Stimulated activated CD8-positive, alpha-beta memory T cell treated with anti-CD3 and anti-CD28 coated beads, Interleukin-7, amount 100 ng/mL, for 24 hours (primary cell): ENCODE measurements around the gene CCSER1.
"Not testable (repeated sequence)": the region's sequence is repeated elsewhere in the genome, so short reads cannot be mapped to it uniquely, and the experiment has no call there.

ENCODE experiments used
- DNase-seq: peaks from one replicate; pipeline ENCODE4 v3.0.0-alpha.2; 2020; ENCODE audit warnings: low read depth

The CCSER1 gene

GRCh38 chr4:91373546-91373945, 1246.4 kb downstream of the CCSER1 start:
- DNase-seq = no peak

GRCh38 chr4:91405431-91405830, 1278.2 kb downstream of the CCSER1 start:
- DNase-seq = not testable (repeated sequence)

GRCh38 chr4:91422011-91422410, 1294.8 kb downstream of the CCSER1 start:
- DNase-seq = no peak

GRCh38 chr4:91426725-91427124, 1299.5 kb downstream of the CCSER1 start:
- DNase-seq = no peak

GRCh38 chr4:91427171-91427570, 1300.0 kb downstream of the CCSER1 start:
- no peak for DNase-seq

- no peak for DNase-seq
Measured at GRCh38 chr4:91434631-91435030, 1307.4 kb downstream of the CCSER1 start.

GRCh38 chr4:91436556-91436955, 1309.4 kb downstream of the CCSER1 start:
- DNase-seq = no peak

- no peak for DNase-seq
Measured at GRCh38 chr4:91447168-91447567, 1320.0 kb downstream of the CCSER1 start.

- no peak for DNase-seq
Measured at GRCh38 chr4:91448668-91449330, 1321.6 kb downstream of the CCSER1 start.

- no peak for DNase-seq
Measured at GRCh38 chr4:91454111-91454510, 1326.9 kb downstream of the CCSER1 start.

GRCh38 chr4:91462566-91462965, 1335.4 kb downstream of the CCSER1 start:
- DNase-seq = not testable (repeated sequence)

GRCh38 chr4:91470671-91471070, 1343.5 kb downstream of the CCSER1 start:
- DNase-seq = no peak

- no peak for DNase-seq
Measured at GRCh38 chr4:91471280-91471679, 1344.1 kb downstream of the CCSER1 start.

- no peak for DNase-seq
Measured at GRCh38 chr4:91472046-91472445, 1344.9 kb downstream of the CCSER1 start.

GRCh38 chr4:91485415-91485814, 1358.2 kb downstream of the CCSER1 start:
- DNase-seq = no peak

- no peak for DNase-seq
Measured at GRCh38 chr4:91488946-91489345, 1361.8 kb downstream of the CCSER1 start.

- no peak for DNase-seq
Measured at GRCh38 chr4:91497892-91498291, 1370.7 kb downstream of the CCSER1 start.

GRCh38 chr4:91502365-91502764, 1375.2 kb downstream of the CCSER1 start:
- no peak for DNase-seq

- no peak for DNase-seq
Measured at GRCh38 chr4:91513326-91513725, 1386.1 kb downstream of the CCSER1 start.

- DNase-seq = no peak
Measured at GRCh38 chr4:91519155-91519554, 1392.0 kb downstream of the CCSER1 start.

- DNase-seq = no peak
Measured at GRCh38 chr4:91525621-91526020, 1398.4 kb downstream of the CCSER1 start.

- DNase-seq = no peak
Measured at GRCh38 chr4:91527056-91527455, 1399.9 kb downstream of the CCSER1 start.

GRCh38 chr4:91567594-91567993, 1440.4 kb downstream of the CCSER1 start:
- no peak for DNase-seq

GRCh38 chr4:91577864-91578263, 1450.7 kb downstream of the CCSER1 start:
- DNase-seq = no peak
